Measurements from ENCODE around the gene ASB13. TPM values are rescaled to one million over a fixed set of nuclear protein-coding genes. Genes with fewer than 3 reads are reported as not detected.
A peak's percentile ranks its signal among the peaks of the same experiment; 100 is the strongest.

ASB13 gene
- total and polyA plus RNA-seq, 2 experiments from 2014 or later, result 11.6 to 20.2 TPM

- Histone ChIP-seq H3K79me2 (replicated peaks; ENCODE audit: insufficient read depth) (peaks cover 14% of the 10 kb centered on the region), H3K9me2 (ENCODE audit: insufficient read depth) (no peaks in the 10 kb centered on the region), H2AFZ (no peak overlapping the region), H3K27ac (ENCODE audit: low read depth) (no peak overlapping the region), H3F3A (replicated peaks; ENCODE audit: low read depth) (no peaks in the 10 kb centered on the region), H3K4me2 (no peak overlapping the region), H3K4me3 (no peak overlapping the region), H3K27me3 (ENCODE audit: insufficient read depth) (no peaks in the 10 kb centered on the region), H3K4me1 (ENCODE audit: insufficient read depth) (no peaks in the 10 kb centered on the region; the same call in 1 of the 2 replicates), H3K36me3 (ENCODE audit: insufficient read depth) (no peaks in the 10 kb centered on the region), H4K20me1 (replicated peaks; ENCODE audit: insufficient read depth) (no peaks in the 10 kb centered on the region; the same call in none of the 2 replicates)
- no peak for ATAC-seq
- Mint-ChIP-seq H3K27me3 (ENCODE audit: insufficient read depth, low read depth, poor library complexity) (peaks cover 15% of the 10 kb centered on the region), H3K4me3 (no peak overlapping the region), H3K27ac (0 out of 2 replicates have a peak overlapping the region, but pooled peaks have one; percentile 74), H3K36me3 (ENCODE audit: low read depth) (peaks cover 10% of the 10 kb centered on the region), H3K9me3 (no peaks in the 10 kb centered on the region), H3K4me1 (peaks cover 18% of the 10 kb centered on the region)
- TF ChIP-seq ZNF331 (CRISPR knock-in tag; IDR thresholded peaks at IDR 0.05; ENCODE audit: low read depth), result no peak
- no peak for DNase-seq (ENCODE audit: low spot score)
Measured at GRCh38 chr10:5652746-5653145, 13.6 kb downstream of the ASB13 start.

- H3K27me3 Mint-ChIP-seq (ENCODE audit: insufficient read depth, low read depth, poor library complexity), result peaks cover 15% of the 10 kb centered on the region
- no peak for DNase-seq (ENCODE audit: low spot score)
- H3K4me3 ChIP-seq, result no peak overlapping the region
- no peaks in the 10 kb centered on the region for H3F3A ChIP-seq (replicated peaks; ENCODE audit: low read depth)
- no peak overlapping the region for H2AFZ ChIP-seq
- TF ChIP-seq NANOG (IDR thresholded peaks at IDR 0.05; ENCODE audit: borderline replicate concordance), result no peak
- no peak for TF ChIP-seq STAT1 (IDR thresholded peaks at IDR 0.05; ENCODE audit: unreplicated experiment)
- TF ChIP-seq ETS1 (IDR thresholded peaks at IDR 0.05), result no peak
- TF ChIP-seq EZH2 (IDR thresholded peaks at IDR 0.05; ENCODE audit: low read depth, unreplicated experiment), result no peak
- no peaks in the 10 kb centered on the region for H3K36me3 ChIP-seq (ENCODE audit: insufficient read depth)
- no peaks in the 10 kb centered on the region for H3K9me3 Mint-ChIP-seq
- no peaks in the 10 kb centered on the region for H3K27me3 ChIP-seq (ENCODE audit: insufficient read depth)
- no peak overlapping the region for H3K27ac ChIP-seq (ENCODE audit: low read depth)
- H3K27ac Mint-ChIP-seq, result no peak overlapping the region; the same call in 1 of the 2 replicates
- no peaks in the 10 kb centered on the region; the same call in 1 of the 2 replicates for H4K20me1 ChIP-seq (replicated peaks; ENCODE audit: insufficient read depth)
- H3K36me3 Mint-ChIP-seq (ENCODE audit: low read depth), result peaks cover 18% of the 10 kb centered on the region
- H3K4me1 ChIP-seq (ENCODE audit: insufficient read depth), result no peaks in the 10 kb centered on the region
- H3K4me2 ChIP-seq, result no peak overlapping the region
- no peak for ATAC-seq
- H3K4me1 Mint-ChIP-seq, result peaks cover 18% of the 10 kb centered on the region
- no peaks in the 10 kb centered on the region for H3K79me2 ChIP-seq (replicated peaks; ENCODE audit: insufficient read depth)
- H3K4me3 Mint-ChIP-seq, result no peak overlapping the region
- H3K9me2 ChIP-seq (ENCODE audit: insufficient read depth), result no peaks in the 10 kb centered on the region
Measured at GRCh38 chr10:5651388-5651764, 15.0 kb downstream of the ASB13 start.

GRCh38 chr10:5650664-5651387, 15.6 kb downstream of the ASB13 start:
- Mint-ChIP-seq H3K27me3 (ENCODE audit: insufficient read depth, low read depth, poor library complexity) (peaks cover 15% of the 10 kb centered on the region), H3K36me3 (ENCODE audit: low read depth) (peaks cover 18% of the 10 kb centered on the region), H3K4me1 (peaks cover 16% of the 10 kb centered on the region), H3K4me3 (no peak overlapping the region), H3K27ac (no peak overlapping the region; the same call in 1 of the 2 replicates), H3K9me3 (no peaks in the 10 kb centered on the region)
- H3K4me2 ChIP-seq, result no peak overlapping the region
- no peak for DNase-seq (ENCODE audit: low spot score)
- H3K27ac ChIP-seq (ENCODE audit: low read depth), result no peak overlapping the region
- H2AFZ ChIP-seq, result no peak overlapping the region
- TF ChIP-seq STAT1 (IDR thresholded peaks at IDR 0.05; ENCODE audit: unreplicated experiment), result no peak
- no peak for TF ChIP-seq CREB1 (CRISPR knock-in tag; IDR thresholded peaks at IDR 0.05; ENCODE audit: low read depth)
- TF ChIP-seq NANOG (IDR thresholded peaks at IDR 0.05; ENCODE audit: borderline replicate concordance), result no peak
- TF ChIP-seq ZNF462 (CRISPR knock-in tag; IDR thresholded peaks at IDR 0.05), result no peak
- no peak for TF ChIP-seq EZH2 (IDR thresholded peaks at IDR 0.05; ENCODE audit: low read depth, unreplicated experiment)
- no peak for TF ChIP-seq EZH2phosphoT487 (IDR thresholded peaks at IDR 0.05; ENCODE audit: unreplicated experiment)
- no peaks in the 10 kb centered on the region for H3K9me2 ChIP-seq (ENCODE audit: insufficient read depth)
- no peak overlapping the region for H3K4me3 ChIP-seq
- no peaks in the 10 kb centered on the region for H3K27me3 ChIP-seq (ENCODE audit: insufficient read depth)
- H3F3A ChIP-seq (replicated peaks; ENCODE audit: low read depth), result no peaks in the 10 kb centered on the region
- ATAC-seq, result no peak
- H4K20me1 ChIP-seq (replicated peaks; ENCODE audit: insufficient read depth), result no peaks in the 10 kb centered on the region
- H3K4me1 ChIP-seq (ENCODE audit: insufficient read depth), result no peaks in the 10 kb centered on the region
- H3K36me3 ChIP-seq (ENCODE audit: insufficient read depth), result no peaks in the 10 kb centered on the region
- H3K79me2 ChIP-seq (replicated peaks; ENCODE audit: insufficient read depth), result no peaks in the 10 kb centered on the region

All from GM23338 (cell line).